HTERT RPE-1 (cell line): ENCODE measurements around the gene SLAMF8.

Source experiments
- in situ Hi-C: fragments of 300-500 bp; cut with MboI; formaldehyde crosslinking; loops from 4 replicates; pipeline ENCODE4 v1.14.3; 2020; ENCODE audit warnings: low sequenced_read_pairs

The SLAMF8 gene

DNA sequence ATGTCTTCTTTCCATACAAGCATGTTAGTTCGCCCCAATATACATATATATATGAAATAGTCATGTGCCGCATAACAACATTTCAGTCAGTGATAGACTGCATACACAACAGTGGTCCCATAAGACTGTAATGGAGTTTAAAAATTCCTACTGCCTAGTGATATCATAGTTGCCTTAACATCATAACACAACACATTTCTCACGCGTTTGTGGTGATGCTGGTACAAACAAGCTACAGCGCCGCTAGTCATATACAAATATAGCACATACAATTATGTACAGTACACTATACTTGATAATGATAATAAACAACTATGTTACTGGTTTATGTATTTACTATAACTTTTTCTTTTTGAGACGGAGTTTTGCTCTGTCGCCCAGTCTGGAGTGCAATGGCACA is 10.7 kb upstream of the SLAMF8 start:
- in situ Hi-C loops, result no loop called here

DNA sequence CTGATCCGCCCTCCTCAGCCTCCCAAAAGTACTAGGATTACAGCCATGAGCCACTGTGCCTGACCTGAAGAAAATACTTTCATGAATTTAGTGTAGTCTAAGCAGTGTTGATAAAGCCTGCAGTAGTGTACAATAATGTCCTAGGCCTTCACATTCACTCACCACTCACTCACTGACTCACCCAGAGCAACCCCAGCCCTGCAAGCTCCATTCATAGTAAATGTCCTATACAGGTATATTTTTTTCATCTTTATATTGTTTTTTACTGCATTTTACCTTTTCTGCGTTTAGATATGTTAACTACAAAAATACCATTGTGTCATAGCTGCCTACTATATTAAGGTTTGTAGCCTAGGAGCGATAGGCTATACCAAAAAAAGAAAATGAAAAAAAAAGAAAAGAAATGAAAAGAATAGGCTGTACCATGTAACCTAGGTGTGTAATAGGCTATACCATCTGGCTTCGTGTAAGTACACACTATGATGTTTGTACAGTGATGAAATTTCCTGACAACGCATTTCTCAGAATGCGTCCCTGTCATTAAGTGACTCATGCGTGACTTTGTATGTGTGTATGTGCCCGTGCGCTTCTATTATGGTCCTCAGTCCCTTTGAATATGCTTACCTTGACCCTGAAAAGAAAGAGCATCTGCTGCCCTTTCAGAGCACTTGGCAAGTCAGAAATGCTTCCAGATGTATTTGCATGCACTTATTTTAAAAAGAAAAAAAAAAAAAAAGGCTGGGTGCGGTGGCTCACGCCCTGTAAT is 9.2 kb upstream of the SLAMF8 start:
- in situ Hi-C loops, result no loop called here

DNA sequence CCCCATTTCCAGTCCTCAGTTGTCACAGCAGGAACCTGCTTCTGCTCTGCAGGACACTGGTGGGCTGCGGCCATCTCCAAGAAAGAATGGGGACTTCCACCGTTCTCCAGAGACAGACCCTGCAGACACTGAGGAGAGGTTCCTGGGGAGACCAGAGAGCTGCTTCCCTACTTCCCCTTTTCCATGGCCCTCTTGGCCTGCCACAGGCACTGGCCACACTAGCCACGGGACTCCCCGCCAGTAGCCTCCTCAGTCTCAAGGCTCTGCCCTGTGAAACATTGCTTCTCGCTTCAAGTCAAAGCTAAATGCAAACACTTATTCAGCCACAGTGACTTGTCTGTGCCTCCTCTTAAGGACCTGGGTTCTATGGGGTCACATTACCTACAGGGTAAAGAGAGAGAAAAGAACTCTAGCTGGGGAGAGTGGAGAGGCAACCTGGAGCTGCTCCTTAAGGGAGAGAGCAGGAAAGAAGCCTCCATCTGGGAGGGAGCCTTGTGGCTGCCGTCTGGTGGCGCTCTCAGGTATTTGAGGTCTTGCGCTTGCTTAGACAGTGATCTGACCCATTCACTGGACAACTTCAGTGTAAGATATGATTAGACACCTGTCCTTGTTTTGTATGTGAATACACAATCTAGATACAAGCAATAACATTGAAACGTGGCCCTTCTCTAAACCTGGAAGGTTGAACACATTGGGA is 5.4 kb upstream of the SLAMF8 start:
- in situ Hi-C loops, result no loop called here

DNA sequence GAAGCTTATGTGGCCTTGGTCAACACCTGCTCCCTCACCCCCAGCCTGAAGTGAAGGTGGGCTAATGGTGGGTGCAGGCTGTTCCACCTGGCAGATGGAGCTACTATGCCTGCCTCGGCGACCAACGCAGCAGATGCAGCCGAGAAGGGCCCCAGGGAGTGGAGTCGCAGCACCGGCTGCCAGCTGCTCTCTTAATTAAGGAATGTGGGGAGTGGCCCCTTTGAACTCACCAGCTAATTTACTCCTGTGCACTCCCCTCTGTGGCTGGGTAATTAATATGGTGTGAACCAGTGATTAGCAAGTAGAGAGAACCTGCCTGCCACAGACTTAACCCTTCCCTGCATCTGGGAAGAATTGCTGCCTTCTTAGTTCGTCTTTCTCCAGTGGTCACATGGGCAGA is 3.3 kb upstream of the SLAMF8 start:
- in situ Hi-C loops, result no loop called here

DNA sequence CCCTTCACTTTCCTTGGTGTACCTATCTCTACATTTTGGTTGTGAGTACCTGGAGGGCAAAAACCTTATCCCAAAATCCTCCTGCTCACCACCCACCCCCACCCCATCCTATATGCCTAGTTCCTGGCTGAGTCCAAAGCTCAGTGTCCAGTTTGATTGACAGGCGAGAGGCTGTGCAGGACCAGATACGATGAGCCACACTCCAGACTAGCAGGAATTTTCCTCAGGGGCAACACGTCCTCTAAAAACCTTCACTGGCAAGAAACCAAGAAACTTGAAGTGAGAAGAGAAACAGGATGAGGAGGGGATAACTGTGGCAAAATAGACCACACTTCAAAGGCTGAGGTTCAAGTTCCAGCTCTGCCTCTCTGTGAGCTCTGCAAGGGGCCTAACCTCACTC is 1.1 kb upstream of the SLAMF8 start:
- in situ Hi-C loops, result no loop called here

DNA sequence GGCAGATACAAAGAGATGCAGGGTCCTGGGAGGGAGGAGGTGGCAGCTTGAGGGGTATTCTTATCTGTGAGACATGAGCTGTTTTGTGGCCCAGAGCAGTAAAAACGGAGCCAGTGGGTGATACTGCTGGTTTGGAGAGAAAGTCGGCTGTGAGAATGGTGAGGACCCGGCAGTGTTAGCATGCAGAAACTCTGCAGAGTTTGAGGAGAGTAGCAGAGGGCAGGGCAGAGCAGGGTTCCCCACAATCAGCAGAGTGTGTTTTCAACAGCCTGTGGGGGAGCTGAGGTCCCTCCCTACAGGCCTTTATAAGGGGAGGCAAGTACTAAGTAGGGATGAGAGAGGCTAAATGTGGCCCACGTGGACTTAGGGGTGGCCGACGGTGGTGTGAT is 423 bp downstream of the SLAMF8 start:
- in situ Hi-C loops, result no loop called here

DNA sequence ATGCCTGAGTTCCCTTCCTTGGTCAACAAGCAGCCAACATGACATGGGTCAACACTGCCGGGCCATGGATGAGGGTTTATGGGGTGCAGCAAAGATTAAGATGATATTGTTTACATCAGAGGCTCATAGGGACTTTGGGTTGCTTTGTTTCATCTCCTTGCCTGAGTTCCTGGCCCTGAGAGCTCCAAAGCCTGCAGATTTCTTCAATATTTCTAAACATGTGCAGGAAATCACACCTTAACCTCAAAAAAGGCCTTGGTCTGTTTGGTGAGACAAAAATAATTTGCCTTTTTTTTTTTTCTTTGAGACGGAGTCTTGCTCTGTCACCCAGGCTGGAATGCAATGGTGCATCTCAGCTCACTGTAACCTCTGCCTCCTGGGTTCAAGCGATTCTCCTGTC is 876 bp downstream of the SLAMF8 start:
- in situ Hi-C loops, result no loop called here

DNA sequence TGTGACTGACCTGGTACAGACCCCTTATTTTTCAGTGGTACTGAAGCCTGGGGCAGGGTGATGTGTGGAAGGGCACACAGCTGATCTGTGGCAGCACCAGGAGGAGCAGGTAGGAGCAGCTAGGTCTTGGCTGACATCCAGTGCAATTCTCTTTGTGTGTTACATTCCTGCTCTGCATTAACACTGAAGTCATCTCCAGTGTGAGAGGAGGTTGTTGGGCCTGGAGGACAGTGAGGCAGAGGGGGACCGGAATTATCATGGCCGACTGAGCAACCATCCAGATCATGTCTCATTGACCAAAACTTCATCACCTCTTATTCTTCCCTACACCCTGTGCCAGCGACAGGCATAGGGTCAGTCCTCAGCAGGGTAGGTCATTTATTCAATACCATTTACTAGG is 1.5 kb downstream of the SLAMF8 start:
- in situ Hi-C loops, result no loop called here

DNA sequence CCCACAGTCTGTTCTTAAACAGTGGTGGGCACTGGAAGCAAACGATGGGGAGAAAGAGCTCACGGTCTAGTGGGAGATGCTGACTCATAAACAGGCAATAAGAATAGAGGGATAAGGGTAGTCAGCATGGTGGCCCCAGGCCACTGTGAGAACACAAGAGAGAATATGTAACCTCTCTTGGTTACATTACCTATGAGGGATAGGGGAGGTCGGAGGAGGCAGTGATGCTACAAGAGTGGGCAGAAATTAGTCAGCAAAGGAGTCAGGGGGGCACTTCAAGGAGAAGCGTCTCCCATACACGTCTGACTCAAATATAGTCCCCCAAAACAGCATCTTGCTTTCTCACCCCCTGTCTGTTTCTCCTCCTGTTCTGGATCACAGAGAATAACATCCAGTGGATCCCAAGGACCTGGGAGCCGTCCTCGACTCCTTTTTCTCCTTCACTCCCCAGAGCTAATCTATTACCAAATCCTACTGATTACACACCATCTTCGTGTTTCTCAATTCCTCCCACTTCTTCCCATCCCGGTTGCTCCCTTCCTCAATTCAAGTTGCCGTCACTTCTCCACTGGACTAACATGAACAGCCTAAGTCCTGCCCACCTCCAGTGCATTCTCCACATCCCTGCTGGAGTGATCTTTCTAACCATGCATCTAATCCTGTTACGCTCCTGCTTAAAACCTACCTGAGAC is 2.1 kb downstream of the SLAMF8 start:
- in situ Hi-C loops, result no loop called here

DNA sequence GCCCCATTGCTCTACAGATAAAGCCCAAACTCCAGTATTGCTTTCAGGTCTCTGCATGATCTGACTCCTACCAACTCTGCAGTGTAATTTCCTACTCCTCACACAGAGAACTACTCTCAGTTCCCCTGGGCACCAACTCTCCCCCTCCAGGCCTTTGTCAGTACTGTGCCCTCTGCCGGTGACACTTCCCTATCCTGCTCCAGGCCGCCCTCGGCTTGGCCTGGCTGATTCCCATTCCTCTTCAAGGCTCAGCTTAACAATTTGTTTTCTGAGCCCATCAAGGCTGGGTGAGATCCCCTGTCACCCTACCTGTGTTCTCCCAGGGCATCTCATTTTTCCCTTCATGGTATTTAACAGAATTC is 2.6 kb downstream of the SLAMF8 start:
- in situ Hi-C loops, result no loop called here

DNA sequence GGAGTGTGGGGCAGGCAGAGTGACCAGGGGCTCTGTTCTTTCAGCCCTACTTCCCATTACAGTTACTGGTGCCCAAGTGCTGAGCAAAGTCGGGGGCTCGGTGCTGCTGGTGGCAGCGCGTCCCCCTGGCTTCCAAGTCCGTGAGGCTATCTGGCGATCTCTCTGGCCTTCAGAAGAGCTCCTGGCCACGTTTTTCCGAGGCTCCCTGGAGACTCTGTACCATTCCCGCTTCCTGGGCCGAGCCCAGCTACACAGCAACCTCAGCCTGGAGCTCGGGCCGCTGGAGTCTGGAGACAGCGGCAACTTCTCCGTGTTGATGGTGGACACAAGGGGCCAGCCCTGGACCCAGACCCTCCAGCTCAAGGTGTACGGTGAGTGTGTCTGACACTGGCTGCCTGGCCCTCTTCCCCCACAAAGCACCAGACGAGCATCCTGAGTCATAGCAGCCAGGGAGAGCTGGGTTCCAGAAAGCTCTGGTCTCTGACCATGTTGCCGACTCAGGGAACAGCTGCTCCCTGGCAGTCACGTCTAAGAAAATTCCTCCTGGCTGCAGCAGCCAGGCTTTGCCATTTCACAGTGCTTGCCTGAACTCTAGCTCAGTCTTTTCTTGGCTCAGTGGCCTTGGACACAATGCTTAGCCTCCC is 3.3 kb downstream of the SLAMF8 start:
- in situ Hi-C loops, result no loop called here

DNA sequence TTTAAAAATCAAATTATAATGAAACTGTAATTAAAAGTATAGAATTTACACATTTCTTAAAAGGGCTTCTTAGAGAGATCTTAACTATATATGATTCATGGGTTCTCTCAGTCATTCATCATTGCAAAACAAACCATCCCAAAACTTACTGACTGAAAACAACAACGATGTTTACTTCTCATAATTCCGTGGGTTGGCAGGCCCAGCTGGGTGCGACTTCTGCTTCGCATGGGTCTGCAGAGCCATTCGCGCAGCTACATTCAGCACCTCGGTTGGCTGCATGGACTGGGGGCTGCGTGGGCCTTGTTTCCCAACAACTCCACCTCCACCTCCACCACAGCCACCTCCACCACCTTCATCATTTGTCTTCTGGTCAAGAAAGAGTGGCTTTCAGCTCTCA is 4.0 kb downstream of the SLAMF8 start:
- in situ Hi-C loops, result no loop called here

DNA sequence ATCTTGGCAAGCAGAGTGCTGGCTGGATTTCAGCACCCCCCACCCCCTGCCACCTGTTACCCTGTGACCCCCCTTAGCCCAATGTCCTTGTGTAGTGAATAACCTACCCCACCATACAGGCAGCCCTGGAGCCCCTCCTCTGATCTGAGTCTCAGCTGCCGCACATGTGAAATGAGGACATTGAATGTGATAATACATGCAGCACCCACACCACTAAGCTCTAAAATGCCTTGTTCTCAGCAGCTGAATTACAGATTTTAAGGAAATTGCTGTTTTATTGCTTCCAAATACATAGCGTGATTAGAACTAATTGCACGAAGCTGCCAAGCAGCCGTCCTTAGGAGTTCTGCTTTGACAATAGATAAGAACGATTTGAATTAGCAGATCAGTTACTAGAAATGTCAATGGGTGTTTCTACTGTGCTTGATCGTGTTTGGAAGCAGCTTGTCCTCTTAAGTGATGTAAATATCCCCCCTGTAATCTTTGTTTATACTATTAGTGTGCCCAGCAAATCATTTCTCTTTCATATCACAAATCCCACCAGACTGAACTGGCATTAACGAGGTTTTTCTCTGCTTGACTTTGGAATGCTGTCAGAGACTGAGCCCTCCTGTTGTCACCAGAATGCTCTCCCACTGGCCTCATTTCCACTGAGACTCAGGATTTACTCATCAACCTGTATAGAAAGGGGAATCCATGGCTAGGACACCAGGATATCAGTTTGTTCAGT is 4.9 kb downstream of the SLAMF8 start:
- in situ Hi-C loops, result no loop called here

DNA sequence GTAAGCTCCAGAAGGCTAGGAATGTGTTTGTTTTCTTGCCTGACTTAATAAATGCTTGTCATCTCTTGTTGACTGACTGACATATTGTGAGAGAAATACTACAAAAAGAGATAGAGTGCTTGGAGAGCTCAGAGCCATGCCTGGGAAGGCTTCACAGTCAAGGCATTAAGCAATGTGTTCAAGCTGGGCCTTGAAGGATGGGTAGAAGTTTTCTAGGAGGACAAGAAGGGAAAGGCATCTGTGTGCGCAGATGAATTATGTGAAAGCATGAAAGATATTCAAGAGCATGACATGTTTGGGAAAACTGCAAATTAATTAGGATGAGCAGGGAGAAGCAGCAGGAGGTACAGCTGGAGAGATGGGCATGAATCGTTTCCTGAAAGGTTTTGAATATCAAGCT is 5.6 kb downstream of the SLAMF8 start:
- in situ Hi-C loops, result no loop called here

DNA sequence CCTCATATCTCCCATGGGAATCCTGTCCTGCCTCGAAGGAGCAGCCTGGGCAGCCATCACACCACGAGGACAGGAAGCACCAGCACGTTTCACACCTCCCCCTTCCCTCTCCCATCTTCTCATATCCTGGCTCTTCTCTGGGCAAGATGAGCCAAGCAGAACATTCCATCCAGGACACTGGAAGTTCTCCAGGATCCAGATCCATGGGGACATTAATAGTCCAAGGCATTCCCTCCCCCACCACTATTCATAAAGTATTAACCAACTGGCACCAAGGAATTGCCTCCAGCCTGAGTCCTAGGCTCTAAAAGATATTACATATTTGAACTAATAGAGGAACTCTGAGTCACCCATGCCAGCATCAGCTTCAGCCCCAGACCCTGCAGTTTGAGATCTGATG is 8.7 kb downstream of the SLAMF8 start:
- in situ Hi-C loops, result no loop called here

DNA sequence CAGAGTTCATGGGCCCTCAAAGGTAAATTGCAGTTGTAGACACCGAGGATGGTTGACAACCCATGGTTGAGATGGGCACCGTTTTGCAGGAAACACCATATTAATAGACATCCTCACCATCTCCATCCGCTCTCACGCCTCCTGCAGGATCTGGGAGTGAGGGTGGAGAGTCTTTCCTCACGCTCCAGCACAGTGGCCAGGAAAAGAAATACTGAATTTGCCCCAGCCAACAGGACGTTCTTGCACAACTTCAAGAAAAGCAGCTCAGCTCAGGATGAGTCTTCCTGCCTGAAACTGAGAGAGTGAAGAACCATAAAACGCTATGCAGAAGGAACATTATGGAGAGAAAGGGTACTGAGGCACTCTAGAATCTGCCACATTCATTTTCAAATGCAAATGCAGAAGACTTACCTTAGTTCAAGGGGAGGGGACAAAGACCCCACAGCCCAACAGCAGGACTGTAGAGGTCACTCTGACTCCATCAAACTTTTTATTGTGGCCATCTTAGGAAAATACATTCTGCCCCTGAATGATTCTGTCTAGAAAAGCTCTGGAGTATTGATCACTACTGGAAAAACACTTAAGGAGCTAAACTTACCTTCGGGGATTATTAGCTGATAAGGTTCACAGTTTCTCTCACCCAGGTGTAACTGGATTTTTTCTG is 9.3 kb downstream of the SLAMF8 start:
- in situ Hi-C loops, result no loop called here

DNA sequence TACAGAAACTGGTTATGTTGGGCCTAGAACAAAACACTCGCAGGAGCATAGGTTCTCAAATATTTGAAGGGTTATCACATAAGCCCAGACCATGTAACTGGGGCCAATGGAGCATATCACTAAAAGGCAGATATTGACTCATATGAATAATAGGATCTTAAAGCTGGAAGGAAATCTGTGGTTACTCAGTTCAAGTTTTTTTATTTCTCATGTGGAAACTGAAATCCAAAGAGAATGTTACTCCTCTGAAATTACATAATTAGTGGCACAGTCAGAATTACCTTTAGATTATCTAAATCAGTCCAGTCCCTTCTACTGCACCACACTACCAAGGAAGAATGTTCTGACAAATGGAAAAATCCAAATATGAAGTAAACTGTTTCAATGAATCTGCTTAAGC is 12.0 kb downstream of the SLAMF8 start:
- in situ Hi-C loops, result no loop called here

DNA sequence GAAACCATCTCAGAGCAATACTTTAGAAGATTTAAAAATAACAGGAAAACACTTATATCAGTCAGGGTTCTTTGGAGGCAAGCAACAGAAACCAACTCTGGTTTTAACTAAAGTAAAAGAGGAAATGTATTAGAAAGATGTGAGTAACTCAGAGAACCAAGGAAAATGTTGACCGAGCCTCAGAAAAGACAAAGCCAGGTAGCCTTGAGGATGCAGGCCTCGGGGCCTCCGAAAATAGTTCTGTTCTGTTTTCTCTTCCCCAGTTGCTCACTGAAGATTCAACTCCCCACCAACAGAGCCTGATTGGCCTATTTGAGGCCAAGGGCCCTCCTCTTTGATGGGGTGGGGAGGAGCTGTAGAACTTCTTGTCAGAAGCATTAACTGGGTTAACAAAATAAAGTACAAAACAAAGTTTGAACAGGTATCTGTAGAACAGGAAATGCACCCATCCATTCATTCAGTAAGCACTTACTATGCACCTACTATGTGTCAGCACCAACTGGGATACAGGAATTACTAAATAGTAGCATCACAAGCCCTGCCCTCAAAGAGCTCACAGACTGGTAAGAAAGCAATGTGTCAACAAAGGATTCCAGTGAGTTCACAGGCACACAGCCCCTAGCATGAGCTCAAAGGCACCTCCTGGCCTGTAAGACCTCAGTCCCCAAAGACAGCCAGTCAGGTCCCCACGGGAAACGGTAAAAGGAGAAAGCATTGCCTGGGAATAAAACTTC is 12.6 kb downstream of the SLAMF8 start:
- in situ Hi-C loops, result no loop called here

DNA sequence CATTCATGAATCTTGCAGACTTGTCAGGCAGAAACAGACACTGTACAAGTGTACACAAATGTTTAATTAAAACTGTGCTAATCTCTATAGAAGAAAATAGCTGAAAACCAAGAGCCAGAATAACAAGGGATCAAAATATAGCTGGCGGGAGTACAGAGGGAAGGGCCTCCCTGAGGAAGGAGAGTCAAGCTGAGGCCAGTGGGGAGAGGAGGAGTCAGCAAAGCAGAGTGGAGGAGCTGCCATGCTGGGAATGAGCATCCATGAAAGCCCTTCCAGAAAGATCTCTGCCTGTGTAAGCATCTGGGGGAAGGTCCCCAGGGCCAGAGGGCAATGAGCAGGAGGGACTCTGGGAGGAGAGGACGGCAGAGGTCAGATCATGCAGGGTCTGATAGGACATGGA is 15.1 kb downstream of the SLAMF8 start:
- in situ Hi-C loops, result no loop called here

DNA sequence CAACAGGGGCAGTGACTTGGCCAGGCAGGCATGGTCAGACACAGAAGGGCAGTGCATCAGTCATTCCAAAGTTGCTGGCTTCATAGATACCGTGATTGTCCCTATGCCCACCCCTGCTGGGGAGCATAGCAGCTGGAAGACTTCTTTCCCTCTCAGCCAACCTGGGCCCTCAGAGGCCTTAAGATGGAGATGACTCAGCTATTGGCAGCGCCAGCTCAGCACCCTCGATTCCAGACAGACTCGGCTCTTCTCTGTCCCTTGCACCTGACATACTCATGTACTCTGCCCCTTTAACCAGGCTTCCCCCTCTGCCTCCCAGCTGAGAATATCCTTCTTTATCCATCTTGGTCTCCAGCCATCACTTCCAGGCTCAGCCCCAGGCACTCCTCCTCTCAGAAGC is 16.8 kb downstream of the SLAMF8 start:
- in situ Hi-C loops, result no loop called here
